ENCODE measurements around the gene AURKA.
"Not testable (repeated sequence)": the region's sequence is repeated elsewhere in the genome, so short reads cannot be mapped to it uniquely, and the experiment has no call there.

- TF ChIP-seq CTCF, POLR2AphosphoS5, EP300 (IDR thresholded peaks at IDR 0.05): not testable (repeated sequence)
Observed at GRCh38 chr20:56390396-56390795, 1.6 kb downstream of the AURKA start.
